Colonic mucosa (tissue), 2 donors: ENCODE results near the gene TUBB8B. TPM values are rescaled to one million over a fixed set of nuclear protein-coding genes. Genes with fewer than 3 reads are reported as not detected.

Experiments used
- total RNA-seq, 2 donors: library from RNA; stranded (reverse); fragmentation: NEBNext Ultra II Directional in 1 of 2; extraction: Animal tissue kit (Norgen Biotek cat#: 25700) in 1 of 2; gene quantifications; one replicate each; pipeline ENCODE4 v1.2.1, GENCODE V29; 2021
- donor health status: DM: no; HTN: no; CAD: no.
- donor health status: DM: no; HTN: no; CAD: no.

The TUBB8B gene
- total RNA-seq, 2 donors from 2014 or later, result 0.27 TPM; not detected in 1

Other genes with a start within 250 kb of the TUBB8B start
- gene USP14, start 108.9 kb upstream of the TUBB8B start, total RNA-seq, result 10 to 100 TPM; 36.0 to 55.9 TPM
- 10 to 100 TPM; 17.8 to 32.9 TPM for gene THOC1, start 218.4 kb upstream of the TUBB8B start, total RNA-seq